NCI-H82 treated with DMSO at 0.1 percent for 48 hours (cell line): Measurements from ENCODE around the gene TRPV6.

Experiments
- DNase-seq: peaks from one replicate; lab custom pipeline; 2025; ENCODE audit not compliant: unreplicated experiment; lab: John Stamatoyannopoulos, UW

The TRPV6 gene

DNA sequence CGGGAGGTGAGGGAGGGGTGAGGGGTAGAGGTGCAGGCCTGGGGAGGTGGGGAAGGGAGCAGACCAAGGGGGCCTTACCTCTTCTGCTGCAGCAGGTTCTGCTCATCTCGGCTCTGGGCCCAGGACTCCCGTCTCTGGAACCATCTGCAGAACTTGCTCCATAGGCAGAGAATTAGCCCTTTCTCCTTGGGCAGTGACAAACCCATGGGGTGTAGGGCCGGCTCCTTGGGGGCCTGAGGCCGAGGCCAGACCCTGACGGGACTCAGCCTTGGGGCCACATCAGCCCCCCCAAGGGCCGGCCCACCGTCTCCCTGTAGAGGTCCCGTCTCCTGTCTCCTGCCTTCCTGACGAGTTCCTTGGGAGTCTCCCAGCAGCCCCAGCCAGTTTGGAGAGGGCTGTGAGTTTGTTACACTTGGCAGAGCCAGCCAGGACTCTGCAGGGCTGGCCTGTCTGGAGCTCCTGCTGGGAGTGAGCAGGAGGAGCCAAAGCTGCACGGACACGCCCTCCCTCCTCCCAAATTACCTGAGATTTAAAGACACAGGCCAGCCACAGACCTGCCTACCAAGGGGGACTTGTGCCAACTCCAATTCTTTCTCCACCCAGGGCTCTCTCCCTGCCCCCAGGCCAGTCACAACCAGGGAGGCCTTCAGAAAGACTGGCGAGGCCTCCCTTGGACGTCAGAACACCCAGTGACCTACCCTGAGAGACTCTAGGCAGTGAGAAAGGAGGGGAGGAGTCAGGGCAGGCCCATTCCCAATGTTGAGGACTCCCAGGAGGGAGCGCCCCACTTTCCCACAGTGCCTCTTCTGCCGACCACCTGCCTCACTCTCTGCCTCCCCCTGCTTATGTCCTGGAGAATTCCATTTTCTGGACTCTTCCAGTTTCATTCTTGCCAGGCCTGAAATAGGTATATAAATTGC lies at the start of gene TRPV6:
Gene TRPV6 (minus strand): TSS at position 435 of the 920 bp plus-strand sequence.
- no peak for DNase-seq

DNA sequence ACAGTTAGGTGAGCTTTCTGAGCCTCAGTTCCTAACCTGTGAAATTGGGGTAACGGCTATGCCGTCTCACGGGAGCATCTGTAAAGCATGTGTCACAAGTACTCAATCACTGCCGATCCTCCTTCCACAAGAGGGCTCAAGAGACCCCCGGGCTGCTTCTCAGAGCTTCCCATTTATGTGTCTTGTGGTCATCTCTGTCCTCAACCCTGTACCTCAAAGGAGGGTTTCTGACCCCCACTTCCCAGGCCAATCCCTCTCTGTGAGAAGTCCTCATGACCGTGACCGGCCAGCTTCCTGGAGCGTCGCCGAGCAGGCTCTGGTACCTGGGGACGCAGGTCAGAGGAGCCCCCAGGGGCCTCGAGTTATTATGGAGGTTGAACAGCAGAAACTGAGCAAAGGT lies 48.5 kb upstream of the TRPV6 start:
- no peak for DNase-seq

DNA sequence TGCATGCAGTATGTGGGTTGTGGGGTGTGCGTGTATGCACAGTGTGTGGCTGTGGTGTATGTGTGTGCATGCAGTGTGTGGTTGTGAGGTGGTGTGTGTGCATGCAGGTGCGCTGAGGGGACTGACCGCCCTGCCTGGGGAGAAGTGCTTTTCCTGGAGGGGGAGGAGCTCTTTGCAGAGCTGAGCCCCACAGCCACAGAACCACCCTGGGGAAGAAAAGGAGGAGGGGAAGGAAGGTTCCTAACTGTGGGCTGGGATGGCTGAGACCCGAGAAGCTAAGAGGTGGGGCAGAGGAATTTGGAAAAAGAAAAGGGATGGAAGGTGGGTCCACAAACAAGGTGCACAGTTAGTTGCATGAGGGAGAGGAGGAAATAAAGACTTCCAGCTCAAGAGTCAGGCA lies 48.1 kb upstream of the TRPV6 start, which contains the start of gene TRPV5:
Gene TRPV5 (minus strand): TSS at position 123 of the 400 bp plus-strand sequence. CDS start 287 bp downstream, outside the sequence.
- no peak for DNase-seq

DNA sequence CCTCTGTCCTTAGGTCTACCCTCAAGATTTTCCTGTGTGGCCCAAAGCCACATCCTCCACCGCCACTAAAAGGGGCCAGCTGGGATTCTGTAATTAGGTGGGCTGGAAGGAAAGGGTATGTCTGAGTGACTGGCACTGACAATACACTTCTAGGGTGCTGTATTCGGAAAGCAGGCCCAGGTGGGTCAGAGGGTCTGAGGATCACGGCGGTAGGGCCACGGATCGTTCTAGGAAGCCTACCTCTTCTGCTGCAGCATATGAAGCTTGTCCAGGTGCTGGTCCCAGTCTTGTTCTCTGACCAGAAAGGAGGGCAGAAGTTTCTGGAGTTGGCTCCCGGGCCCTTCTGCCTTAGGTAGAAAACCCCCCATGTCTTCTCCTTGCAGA lies 47.5 kb upstream of the TRPV6 start:
- no peak for DNase-seq

DNA sequence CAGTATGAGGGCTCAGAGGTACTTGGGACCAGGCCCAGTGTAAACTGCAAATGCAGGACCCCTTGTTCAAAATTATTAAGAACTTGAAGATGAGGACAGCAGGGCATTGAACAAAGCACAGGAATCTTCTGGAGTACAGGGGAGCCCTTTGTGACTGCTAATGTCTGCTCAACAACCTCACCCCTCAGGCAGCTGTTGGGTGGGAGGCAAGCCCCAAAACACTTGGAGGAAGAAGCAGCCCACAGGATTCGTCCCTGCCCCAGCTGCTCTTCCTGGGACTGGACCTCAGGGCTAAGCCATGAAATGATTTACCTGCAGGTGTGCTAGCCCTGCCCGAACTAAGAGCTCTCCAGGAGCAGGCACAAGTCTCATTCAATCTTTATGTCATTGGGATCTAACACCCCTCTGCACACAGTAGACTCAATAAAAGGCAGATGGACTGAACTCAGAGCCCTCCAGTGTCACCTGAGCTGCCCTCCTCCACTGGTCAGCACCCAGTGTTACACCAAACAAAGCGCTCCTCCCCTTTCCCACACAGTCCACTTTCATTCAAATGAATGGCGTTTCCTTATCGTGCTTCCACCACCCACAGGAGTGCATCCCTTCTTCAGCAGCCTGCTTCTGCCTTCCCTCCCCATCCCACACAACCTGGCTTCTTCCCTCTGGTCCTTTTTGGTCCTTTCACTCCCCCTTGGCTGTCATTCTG lies 47.0 kb upstream of the TRPV6 start:
- DNase-seq, result no peak

DNA sequence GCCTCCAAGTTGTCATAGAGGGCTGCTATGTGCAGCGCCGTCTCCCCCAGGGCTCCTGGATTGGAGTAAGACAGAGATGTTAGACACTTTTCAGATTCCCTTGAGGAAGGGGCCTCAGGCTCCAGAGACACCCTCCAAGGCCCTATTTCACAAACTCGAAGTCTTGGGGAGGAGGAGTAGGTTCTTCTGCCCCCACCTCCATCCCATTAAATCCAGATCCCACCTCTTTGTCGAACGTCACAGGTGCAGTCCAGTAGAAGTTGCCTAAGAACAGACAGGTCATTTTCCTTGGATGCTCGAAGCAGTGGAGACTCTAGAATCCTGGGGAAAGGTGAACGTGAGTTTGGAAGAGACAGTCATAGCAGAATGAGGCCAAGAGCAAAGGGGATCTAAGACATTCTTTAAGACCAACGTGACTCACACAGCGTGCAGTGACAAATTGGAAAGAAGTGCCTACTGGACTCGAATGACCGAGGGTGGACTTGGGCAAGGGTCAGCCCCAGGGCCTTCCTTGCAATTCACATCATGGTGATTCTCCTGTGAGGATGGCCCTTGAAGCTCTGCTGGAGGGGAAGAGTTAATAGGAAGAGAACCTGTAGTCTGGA lies 44.7 kb upstream of the TRPV6 start:
- no peak for DNase-seq

DNA sequence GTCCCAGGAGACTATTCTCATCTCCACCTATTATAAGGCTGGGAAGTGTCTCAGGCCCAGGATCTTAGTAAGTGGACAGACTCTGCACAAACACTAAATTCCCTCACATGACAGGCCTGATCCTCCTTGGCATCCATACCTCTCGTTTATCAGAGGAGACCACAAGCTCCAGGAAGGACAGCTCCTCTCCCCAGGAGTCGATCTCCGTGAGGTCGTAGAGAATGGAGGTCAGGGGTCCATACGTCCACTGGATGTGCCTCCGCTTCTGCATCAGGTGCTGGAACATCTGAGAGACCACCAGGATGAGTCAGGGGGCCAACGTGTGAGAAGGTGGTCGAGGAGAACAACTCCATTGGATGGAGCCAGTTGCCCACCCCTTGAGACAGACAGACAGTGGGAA lies 42.4 kb upstream of the TRPV6 start:
- no peak for DNase-seq

DNA sequence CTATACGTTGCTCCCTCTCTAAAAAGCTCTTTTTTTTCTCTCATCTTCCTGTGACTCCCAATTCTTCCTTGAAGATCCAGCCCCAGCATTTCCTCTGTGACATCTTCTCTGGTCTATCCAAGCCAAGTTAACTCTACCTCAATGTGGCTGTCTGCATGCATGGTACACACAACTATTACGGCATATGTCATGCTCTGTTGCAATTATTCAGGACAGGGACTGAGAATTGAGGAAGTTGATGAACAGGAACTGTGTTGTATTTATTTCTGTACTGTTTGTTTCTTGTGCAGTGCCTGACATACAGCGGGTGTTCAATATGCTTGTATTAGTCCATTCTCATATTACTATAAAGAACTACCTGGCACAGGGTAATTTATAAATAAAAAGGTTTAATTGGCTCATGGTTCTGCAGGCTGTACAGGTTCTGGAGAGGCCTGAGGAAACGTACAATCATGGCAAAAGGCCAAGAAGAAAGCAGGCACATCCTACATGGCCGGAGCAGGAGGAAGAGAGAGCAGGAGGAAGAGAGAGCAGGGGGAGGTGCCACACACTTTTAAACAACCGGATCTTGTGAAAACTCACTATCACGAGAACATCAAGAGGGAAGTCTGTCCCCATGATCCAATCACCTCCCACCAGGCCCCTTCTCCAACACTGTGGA lies 41.7 kb upstream of the TRPV6 start:
- DNase-seq, result no peak

DNA sequence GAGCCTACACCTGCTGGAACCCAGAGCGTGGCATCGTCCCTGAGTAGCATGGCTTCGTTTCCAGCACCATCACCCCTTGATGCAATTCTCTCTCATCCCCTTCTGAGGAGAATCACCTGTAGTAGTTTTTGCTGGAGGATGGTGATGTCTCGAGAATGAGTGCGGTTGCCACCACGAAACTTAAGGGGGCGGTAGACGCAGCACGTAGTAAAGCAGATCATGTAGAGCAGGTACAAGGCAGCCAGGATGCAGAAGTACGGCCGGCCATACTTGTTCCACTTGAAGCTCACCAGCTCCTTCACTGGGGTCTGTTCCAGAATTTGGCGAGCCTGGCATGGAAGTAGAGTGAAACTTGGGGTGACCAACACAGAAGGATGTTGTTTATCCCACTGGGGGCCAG lies 39.9 kb upstream of the TRPV6 start:
- no peak for DNase-seq

DNA sequence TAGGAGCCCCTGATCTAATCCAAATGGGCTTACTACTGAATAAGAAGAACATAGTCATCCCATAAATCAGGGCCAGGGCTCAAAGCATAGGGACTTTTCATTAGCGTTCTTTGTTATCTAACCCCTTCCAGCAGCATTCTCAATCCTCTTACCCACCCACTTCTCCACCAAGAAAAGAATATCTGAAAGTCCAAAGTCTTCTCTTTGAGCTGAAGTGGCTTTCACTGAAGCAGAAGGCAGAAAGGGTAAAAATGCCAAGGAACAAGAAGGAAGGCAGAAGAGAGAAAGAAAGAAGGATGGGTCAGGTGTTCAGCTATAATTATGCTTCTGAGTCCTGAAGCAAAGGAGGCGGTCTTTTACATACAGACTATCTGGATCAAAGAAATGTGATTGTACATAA lies 37.8 kb upstream of the TRPV6 start:
- DNase-seq, result no peak

DNA sequence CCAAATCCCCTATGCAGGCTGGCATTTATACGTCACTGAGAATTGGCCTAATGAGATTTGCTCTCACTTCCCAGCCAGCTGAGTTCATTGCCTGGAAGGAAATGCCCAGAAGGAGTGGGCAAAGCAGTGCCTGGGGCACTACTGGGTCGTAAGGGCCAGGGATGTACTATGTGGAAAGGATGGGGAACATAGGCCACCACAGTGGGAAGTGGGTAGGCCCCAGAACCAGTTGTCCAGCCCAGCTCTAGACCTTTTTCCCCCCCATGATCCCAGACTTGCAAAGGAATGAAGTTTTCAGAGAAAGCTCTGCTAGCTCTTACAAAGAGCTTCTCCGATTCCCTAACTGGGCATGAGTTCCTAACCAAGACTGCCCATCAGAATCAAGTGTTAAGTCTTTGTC lies 34.1 kb upstream of the TRPV6 start:
- no peak for DNase-seq

DNA sequence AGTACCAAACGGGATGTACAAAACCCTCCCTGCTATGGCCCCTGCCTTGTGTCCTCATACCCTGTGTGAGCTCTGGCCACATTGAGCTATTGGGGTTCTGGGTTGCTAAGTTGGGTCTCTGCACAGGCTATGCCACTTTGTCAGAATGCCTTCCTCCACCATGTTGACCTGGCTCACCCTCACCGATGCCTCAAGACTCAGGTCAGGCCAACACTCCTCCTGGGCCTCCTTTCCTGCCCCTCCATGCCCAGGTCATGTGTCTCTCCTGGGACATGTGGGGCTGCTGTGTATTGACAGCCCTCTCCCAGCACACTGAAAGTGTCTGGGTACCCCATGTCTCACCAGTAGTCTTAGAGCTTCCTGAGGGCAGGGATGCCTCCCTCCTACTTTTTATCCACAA lies 33.4 kb upstream of the TRPV6 start:
- DNase-seq, result no peak

DNA sequence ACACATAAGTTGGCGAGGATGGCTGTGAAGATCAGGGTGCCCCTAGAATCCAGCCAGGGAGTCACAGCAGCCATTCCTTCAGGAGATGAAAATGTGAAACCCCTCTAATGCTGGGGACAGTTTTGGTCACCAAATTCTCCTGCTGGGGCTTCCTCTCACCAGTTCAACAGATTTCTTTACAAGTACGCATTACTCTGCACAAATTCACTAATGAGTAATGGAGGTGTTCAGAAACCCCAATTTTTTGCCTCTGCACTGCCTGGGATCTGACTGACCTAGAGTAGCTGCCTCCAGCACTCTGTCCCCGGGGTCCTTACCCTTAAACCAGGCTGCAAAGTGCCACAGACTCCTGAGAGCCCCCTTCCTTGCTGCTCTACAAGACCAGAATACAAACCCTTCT lies 31.9 kb upstream of the TRPV6 start:
- no peak for DNase-seq

DNA sequence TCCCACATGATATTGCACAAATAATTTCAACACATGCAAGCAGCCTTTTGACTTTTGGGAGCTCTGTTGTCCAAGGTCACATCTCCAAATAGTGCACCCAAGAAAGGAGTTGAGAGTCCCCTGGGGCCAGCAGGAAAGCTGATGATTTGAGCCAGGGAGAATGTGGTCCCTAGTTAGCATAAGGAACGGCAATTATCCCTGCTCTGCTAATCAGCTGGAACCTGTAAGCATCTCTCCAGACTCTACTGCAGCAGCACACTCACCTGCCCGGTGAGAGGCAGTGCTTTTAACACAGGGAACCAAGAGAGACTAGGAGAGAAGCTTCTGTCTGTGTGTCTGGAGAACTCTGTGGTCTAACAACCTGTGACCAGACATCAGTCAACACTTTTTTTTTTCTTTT lies 31.0 kb upstream of the TRPV6 start:
- DNase-seq, result no peak

DNA sequence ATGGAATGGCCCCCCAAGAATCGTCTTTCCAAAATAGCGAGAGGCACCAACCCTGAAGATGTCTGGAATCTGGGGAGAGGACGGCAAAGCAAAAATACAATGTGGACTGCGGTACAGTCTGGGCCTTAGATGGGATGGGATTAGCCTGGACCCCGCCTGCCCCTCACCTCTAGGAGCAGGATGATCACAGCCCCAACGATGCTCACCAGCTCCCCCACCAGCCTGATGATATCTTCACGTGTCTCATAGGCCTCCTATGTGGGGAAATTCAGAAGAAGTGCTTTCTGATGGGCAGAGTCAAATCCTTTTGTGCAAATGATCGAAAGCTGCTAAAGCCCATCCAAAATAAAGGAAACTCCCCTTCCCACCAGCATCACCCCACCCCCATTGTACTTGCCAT lies 29.8 kb upstream of the TRPV6 start:
- no peak for DNase-seq

DNA sequence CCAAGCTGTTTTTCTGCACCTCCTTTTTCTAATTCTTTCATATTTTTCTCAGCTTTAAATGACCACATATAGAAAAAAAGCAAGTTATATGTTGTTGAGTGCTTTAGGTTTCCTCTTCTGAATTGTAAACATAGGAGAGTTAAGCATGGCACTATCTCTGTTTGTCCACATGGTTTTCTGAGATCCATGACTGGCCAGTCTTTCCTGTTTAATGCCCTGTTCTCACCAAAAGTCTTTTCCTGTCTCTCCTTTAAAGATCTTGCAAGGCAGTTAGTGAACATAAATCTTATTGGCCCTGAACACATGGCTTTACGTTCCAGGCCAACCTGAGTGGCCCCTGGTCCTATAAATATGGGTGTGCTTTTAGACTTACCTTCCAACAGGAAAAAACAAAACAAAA lies 28.6 kb upstream of the TRPV6 start:
- no peak for DNase-seq

DNA sequence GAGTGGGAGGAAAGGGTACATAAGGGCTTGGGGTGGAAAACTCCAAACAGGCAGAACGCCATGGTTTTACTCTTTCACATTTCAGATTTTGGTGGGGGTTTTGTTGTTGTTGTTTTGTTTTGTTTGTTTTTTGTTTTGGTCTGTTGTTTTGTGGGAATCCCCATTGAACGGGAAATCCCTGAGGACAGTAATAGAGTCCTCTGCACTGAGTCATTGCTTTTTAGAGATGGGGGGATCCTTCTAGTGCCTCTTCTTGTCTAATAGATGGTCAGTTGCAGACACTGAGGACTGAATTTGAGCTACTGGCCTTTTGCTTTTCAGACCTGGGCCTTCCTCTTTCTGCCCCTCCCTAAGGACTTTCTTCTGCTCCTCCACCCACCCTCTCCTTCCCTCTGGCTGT lies 28.0 kb upstream of the TRPV6 start:
- no peak for DNase-seq

DNA sequence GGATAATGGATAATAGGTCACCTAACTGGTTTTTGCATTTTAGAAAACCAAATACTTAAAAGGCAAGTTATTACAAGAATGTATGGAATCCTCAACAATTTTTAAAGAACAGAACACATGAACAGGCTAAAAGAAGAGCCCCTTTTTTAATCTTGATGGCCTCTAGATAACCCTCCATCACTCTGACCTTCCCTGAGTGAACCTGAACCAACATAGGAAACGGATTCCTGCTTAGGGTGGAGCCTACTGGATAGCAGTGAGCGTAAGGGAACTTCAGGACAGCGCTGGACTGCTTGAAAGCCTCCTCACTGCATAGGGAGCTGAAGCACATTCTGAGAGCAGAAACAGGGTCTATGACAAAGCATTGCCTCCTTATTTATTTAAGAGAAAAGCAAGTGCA lies 27.5 kb upstream of the TRPV6 start:
- DNase-seq, result no peak

DNA sequence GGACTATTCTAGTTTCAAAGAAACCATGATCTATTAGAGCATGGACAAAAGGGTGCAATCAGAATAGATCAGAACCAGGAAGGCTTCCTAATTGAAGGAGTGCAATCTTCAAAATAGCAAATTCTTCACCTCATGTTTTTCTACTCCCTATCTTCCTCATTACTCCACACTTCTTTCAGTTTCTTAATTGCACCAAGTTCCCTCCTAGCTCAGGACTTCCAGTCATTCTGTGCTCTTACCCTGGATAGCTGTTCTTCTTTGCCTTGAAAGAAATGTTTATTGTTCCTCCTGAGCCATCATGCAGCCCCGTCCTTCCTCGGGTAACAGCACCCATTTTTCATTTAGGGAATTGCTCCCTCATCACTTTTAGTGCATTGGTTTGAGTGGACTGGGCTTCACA lies 24.9 kb upstream of the TRPV6 start:
- no peak for DNase-seq

DNA sequence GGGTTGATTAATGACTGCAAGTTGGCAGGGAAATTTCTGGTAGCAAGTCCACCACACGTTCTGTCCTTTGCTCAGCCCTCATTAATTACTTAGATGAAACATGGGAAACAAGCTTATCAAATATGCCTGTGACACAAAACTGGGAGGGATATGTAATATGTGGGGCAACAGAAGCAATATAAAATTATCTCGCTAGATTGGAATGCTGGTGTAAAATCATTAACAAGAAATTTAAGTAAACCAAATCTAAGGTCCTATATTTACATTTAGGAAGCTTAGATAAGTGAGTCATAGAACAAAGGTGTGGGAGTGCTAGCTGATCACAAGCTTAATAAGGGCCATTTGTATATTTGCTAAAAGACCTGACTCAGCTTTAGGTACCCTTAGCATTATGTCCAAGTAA lies 24.5 kb upstream of the TRPV6 start:
- DNase-seq, result no peak
